ENCODE results near the gene OCA2.

GRCh38 chr15:28101201-28101600, 2.1 kb upstream of the OCA2 start:
- TF ChIP-seq POLR2A (IDR thresholded peaks at IDR 0.05) (no peak), CTCF (IDR thresholded peaks at IDR 0.05) (no peak)
